ENCODE data around the gene POLR3B. TPM values are rescaled to one million over a fixed set of nuclear protein-coding genes. Genes with fewer than 3 reads are reported as not detected.

POLR3B gene
- total RNA-seq, 4 donors from 2014 or later: 9.6 to 14.6 (median 12.6) TPM

DNA sequence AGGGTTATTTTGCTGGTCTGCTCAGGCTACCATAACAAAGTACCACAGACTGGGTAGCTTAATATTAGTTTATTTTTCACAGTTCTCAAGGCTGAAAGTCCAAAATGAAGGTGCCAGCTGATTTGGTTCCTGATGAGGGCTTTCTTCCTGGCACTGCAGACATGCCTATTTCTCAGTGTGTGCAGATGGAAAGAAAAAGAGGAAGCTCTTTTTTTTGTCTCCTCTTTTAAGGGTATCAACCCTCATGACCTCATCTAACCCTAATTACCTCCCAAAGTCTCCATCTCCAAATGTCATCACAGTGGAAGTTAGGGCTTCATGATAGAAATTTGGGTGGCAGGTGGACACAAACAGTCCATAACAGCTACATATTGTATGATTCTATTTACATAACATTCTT lies 25.0 kb upstream of the POLR3B start:
- no peak for DNase-seq (ENCODE audit: low spot score in 2 of 2)
- no peak for TF ChIP-seq POLR2A (IDR thresholded peaks at IDR 0.05)
- TF ChIP-seq POLR2AphosphoS5 (IDR thresholded peaks at IDR 0.05): no peak
- TF ChIP-seq, protein P1, sequence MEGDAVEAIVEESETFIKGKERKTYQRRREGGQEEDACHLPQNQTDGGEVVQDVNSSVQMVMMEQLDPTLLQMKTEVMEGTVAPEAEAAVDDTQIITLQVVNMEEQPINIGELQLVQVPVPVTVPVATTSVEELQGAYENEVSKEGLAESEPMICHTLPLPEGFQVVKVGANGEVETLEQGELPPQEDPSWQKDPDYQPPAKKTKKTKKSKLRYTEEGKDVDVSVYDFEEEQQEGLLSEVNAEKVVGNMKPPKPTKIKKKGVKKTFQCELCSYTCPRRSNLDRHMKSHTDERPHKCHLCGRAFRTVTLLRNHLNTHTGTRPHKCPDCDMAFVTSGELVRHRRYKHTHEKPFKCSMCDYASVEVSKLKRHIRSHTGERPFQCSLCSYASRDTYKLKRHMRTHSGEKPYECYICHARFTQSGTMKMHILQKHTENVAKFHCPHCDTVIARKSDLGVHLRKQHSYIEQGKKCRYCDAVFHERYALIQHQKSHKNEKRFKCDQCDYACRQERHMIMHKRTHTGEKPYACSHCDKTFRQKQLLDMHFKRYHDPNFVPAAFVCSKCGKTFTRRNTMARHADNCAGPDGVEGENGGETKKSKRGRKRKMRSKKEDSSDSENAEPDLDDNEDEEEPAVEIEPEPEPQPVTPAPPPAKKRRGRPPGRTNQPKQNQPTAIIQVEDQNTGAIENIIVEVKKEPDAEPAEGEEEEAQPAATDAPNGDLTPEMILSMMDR (IDR thresholded peaks at IDR 0.05): no peak
- no peak overlapping the region for H3K4me3 ChIP-seq
- peaks cover 32% of the 10 kb centered on the region for H3K4me1 ChIP-seq
- H3K36me3 ChIP-seq: peaks cover 40% of the 10 kb centered on the region
- H3K27me3 ChIP-seq: no peaks in the 10 kb centered on the region
- H3K27ac ChIP-seq: no peak overlapping the region
- H3K9me3 ChIP-seq: no peaks in the 10 kb centered on the region

DNA sequence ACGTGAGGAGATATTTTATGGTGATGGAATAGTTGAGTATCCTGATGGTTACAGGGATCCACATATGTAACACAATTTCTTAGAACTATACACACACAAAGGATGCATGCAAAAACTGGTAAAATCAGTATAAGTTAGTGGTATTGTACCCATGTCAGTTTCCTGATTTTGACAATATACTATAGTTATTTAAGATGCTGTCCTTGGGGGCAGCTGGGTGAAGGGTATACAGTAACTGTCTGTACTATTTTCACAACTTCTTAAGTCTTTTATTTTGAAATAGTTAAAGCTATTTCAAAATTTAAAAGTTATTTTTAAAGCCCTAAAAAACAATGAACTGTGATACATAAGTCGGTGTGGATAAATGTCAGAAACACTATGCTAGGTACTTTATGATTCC lies 24.5 kb upstream of the POLR3B start:
- no peak for DNase-seq (ENCODE audit: low spot score in 2 of 2)
- Histone ChIP-seq H3K27me3 (no peaks in the 10 kb centered on the region), H3K9me3 (no peaks in the 10 kb centered on the region), H3K4me3 (no peak overlapping the region), H3K4me1 (peaks cover 32% of the 10 kb centered on the region), H3K27ac (no peak overlapping the region), H3K36me3 (peaks cover 41% of the 10 kb centered on the region)
- 90% methylated on average over 2 of the region's 2 CpGs for WGBS
- TF ChIP-seq, protein P1 (IDR thresholded peaks at IDR 0.05): no peak
- TF ChIP-seq POLR2AphosphoS5 (IDR thresholded peaks at IDR 0.05) (no peak), POLR2A (IDR thresholded peaks at IDR 0.05) (no peak), EP300 (IDR thresholded peaks at IDR 0.05) (no peak)

DNA sequence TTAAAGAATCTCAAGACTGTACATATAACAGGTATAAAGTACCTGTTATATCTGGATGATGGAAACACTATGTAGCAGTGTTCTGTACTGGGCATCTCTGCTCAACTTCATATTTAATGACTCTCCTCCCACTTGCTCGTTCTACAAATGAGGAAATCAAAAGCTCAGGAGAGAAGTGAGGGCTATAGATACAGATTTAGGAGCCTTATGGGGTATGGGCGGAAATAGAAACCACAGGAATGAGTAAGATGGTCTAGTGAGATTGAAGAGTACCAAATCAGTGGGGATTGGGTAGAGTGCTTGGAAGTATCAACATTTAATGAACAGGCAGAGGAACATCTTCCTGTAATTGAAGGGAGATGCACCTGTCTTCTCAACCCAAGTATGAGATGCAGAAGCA lies 23.8 kb upstream of the POLR3B start:
- DNase-seq (ENCODE audit: low spot score in 2 of 2): no peak
- no peak overlapping the region for H3K4me3 ChIP-seq
- peaks cover 27% of the 10 kb centered on the region for H3K4me1 ChIP-seq
- H3K27me3 ChIP-seq: no peaks in the 10 kb centered on the region
- no peak overlapping the region for H3K27ac ChIP-seq
- H3K36me3 ChIP-seq: peaks cover 33% of the 10 kb centered on the region
- TF ChIP-seq POLR2A (IDR thresholded peaks at IDR 0.05) (no peak), EP300 (IDR thresholded peaks at IDR 0.05) (no peak), POLR2AphosphoS5 (IDR thresholded peaks at IDR 0.05) (no peak)
- TF ChIP-seq, protein P1 (IDR thresholded peaks at IDR 0.05): no peak
- no peaks in the 10 kb centered on the region for H3K9me3 ChIP-seq
- WGBS: 92% methylated on average over 2 of the region's 2 CpGs

DNA sequence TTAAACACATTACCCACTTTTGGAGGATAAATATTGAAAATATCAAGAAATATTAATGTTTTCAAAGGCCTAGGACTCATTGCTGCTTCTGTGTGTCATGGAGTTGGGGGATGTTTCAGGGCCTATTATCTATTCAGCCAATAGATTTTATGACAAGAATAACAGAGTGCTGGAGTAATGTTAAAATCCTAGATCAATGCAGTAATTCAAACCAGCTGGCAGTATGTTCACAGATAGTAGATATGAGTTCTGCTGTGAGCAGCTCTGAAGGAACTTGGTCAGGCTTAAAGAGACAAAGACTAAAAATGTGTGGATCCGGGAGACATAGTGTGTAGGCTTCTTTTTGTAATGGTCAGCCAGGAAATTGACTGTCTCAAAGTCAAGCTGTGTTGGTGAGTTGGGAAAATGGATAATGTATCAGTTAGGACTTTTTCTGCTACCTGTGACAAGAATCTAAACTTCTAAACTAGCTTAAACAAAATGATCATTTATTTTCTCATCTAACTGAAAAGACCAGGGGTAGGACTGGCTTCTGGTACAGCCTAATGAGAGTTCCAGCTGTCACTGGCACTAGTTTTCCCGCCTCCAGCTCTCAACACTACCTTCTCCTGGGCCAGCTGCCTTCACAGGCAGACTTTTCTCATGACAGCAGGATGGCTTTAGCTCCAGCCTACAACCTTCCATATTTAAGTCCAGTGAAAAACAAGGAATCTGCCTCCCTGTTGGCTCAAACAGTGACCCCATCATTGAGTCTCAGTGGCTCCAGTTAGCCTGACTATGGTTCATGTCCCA lies 16.3 kb upstream of the POLR3B start:
- 51% methylated on average over 2 of the region's 2 CpGs for WGBS
- H3K27ac ChIP-seq: peak overlapping the region; percentile 79
- peaks cover 41% of the 10 kb centered on the region for H3K4me1 ChIP-seq
- H3K27me3 ChIP-seq: no peaks in the 10 kb centered on the region
- TF ChIP-seq EP300 (IDR thresholded peaks at IDR 0.05): no peak
- H3K36me3 ChIP-seq: peaks cover 10% of the 10 kb centered on the region
- H3K9me3 ChIP-seq: no peaks in the 10 kb centered on the region
- H3K4me3 ChIP-seq: no peak overlapping the region
- DNase-seq (ENCODE audit: low spot score in 2 of 2): no peak

DNA sequence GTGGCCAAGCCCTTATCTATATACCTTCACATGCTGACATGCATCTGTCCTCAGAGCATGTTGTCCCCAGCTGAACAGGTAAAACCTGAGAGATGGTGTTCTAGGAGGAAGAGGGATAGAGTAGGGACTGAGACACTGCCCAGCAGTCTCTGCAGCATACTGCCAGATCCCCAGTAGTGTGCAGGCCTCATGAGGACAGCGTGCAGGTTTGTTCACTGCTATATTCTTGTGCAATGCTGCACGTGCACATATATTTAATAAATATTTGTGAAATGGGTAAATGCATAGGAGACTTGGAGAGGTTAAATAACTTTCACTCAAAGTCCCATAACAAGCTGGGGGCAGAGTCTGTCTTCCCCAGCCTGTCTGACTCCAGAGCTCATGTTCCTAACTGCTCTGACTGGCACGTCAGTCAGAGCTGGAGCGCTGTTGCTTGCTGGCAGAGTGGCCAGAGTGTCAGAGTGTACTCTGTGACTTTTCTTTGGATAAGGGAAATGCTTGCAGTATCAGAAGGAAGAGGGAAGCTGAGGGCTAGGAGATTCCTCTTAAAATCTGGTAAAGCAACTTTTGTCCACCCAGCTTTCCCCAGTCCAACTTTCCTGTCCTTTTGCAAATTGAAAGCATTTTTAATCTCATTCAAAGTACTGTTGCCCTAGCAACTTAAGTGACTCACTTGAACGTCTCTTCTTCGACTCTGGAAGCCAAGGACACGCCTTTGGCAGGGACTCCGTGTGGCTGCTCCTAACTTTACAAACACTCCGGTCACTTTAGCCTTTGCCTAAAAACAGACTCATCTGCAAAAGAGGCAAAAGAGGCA lies 14.9 kb upstream of the POLR3B start:
- Histone ChIP-seq H3K27me3 (no peaks in the 10 kb centered on the region), H3K4me3 (peak overlapping the region; percentile 26), H3K9me3 (no peaks in the 10 kb centered on the region), H3K4me1 (peaks cover 35% of the 10 kb centered on the region), H3K27ac (peak overlapping the region; percentile 79), H3K36me3 (peaks cover 4% of the 10 kb centered on the region)
- TF ChIP-seq, protein P1 (IDR thresholded peaks at IDR 0.05): no peak
- TF ChIP-seq POLR2A (IDR thresholded peaks at IDR 0.05) (no peak), POLR2AphosphoS5 (IDR thresholded peaks at IDR 0.05) (no peak), EP300 (IDR thresholded peaks at IDR 0.05) (no peak)
- 16% methylated on average over 9 of the region's 9 CpGs for WGBS
- DNase-seq (ENCODE audit: low spot score in 2 of 2): peak; percentile 86 to 88
